Osteocyte (in vitro differentiated cells): ENCODE measurements around the gene PTPRN2. TPM values are rescaled to one million over a fixed set of nuclear protein-coding genes. Genes with fewer than 3 reads are reported as not detected.

ENCODE experiments used
- DNase-seq: peaks from one replicate; pipeline ENCODE4 v3.0.0; 2021; ENCODE audit warnings: mixed read lengths; ENCODE audit not compliant: unreplicated experiment; ENCODE audit errors: extremely low spot score
- H3K27ac Mint-ChIP-seq: one replicate; pipeline ENCODE4 v1.8.0; 2021; ENCODE audit warnings: mild to moderate bottlenecking, mixed read lengths; ENCODE audit not compliant: unreplicated experiment
- H3K27me3 Mint-ChIP-seq: one replicate; pipeline ENCODE4 v1.8.0; 2021; ENCODE audit warnings: mixed read lengths; ENCODE audit not compliant: unreplicated experiment
- H3K36me3 Mint-ChIP-seq: one replicate; pipeline ENCODE4 v1.8.0; 2021; ENCODE audit warnings: mixed read lengths; ENCODE audit not compliant: unreplicated experiment
- H3K4me1 Mint-ChIP-seq: one replicate; pipeline ENCODE4 v1.8.0; 2021; ENCODE audit warnings: mixed read lengths; ENCODE audit not compliant: unreplicated experiment
- H3K4me3 Mint-ChIP-seq: one replicate; pipeline ENCODE4 v1.8.0; 2021; ENCODE audit warnings: mild to moderate bottlenecking, moderate library complexity, mixed read lengths; ENCODE audit not compliant: unreplicated experiment
- H3K9me3 Mint-ChIP-seq: one replicate; pipeline ENCODE4 v1.8.0; 2021; ENCODE audit warnings: mixed read lengths; ENCODE audit not compliant: unreplicated experiment
- total RNA-seq: library from RNA; stranded (reverse); gene quantifications from 2 replicates; pipeline ENCODE4 v1.2.1, GENCODE V29; 2021
- TF ChIP-seq, protein P1 (sequence below): fragments of 200-600 bp; sonication (generic); IDR thresholded peaks from 2 replicates; pipeline ENCODE4 v1.5.0; 2021; ENCODE audit warnings: antibody characterized with exemption, mild to moderate bottlenecking, moderate library complexity

PTPRN2 gene
- total RNA-seq, 1 donor from 2014 or later = 0.59 TPM

DNA sequence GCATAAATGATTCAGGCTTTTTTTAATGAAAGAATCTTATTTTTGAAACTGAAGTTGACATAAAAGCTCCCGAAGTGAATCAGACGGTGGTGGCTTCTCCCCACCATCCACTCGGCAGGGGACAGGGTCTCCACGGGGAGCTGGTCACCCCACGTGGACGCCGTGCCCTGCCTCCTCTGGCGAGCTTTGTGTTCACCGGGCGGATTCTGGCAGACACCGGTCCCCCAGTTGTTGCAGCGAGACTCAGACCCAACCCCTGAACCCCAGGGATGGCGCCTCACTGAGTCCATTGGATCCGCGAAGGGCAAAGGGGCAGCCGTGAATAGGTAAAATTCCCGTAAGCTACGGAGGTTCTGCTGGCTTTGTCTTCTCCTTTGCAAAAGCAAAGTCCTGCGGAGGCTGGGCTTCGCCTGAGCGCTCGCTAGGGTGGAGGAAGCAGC lies 38.4 kb downstream of the PTPRN2 start:
- no peak for DNase-seq
- Mint-ChIP-seq H3K36me3 (no peaks in the 10 kb centered on the region), H3K4me3 (no peak overlapping the region), H3K4me1 (no peaks in the 10 kb centered on the region), H3K27me3 (no peaks in the 10 kb centered on the region), H3K9me3 (peaks cover 5% of the 10 kb centered on the region), H3K27ac (no peak overlapping the region)
- TF ChIP-seq, protein P1, sequence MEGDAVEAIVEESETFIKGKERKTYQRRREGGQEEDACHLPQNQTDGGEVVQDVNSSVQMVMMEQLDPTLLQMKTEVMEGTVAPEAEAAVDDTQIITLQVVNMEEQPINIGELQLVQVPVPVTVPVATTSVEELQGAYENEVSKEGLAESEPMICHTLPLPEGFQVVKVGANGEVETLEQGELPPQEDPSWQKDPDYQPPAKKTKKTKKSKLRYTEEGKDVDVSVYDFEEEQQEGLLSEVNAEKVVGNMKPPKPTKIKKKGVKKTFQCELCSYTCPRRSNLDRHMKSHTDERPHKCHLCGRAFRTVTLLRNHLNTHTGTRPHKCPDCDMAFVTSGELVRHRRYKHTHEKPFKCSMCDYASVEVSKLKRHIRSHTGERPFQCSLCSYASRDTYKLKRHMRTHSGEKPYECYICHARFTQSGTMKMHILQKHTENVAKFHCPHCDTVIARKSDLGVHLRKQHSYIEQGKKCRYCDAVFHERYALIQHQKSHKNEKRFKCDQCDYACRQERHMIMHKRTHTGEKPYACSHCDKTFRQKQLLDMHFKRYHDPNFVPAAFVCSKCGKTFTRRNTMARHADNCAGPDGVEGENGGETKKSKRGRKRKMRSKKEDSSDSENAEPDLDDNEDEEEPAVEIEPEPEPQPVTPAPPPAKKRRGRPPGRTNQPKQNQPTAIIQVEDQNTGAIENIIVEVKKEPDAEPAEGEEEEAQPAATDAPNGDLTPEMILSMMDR = no peak

DNA sequence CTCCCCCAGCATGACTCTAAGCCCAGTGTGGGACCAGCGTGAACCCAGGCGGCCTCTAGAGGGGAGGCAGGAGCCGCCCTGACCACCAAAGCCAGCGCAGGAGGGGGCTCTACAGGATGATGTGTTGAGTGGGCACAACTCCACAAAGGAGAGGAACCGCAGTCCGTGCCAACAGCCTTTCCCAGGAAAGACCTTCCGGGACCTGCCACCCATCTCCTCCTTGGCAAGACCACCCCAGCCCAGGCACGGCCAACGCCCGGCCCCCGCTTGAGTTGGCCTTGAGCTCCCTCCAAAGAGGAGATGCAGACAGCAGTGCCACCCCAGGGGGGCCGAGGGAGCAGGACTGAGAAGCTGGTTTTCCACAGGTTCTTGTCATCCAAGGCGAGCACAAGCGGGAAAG lies 38.9 kb downstream of the PTPRN2 start:
- TF ChIP-seq, protein P1 = no peak
- no peak overlapping the region for H3K4me3 Mint-ChIP-seq
- H3K27ac Mint-ChIP-seq = no peak overlapping the region
- no peaks in the 10 kb centered on the region for H3K27me3 Mint-ChIP-seq
- H3K36me3 Mint-ChIP-seq = no peaks in the 10 kb centered on the region
- no peaks in the 10 kb centered on the region for H3K4me1 Mint-ChIP-seq
- H3K9me3 Mint-ChIP-seq = peaks cover 5% of the 10 kb centered on the region
- no peak for DNase-seq

DNA sequence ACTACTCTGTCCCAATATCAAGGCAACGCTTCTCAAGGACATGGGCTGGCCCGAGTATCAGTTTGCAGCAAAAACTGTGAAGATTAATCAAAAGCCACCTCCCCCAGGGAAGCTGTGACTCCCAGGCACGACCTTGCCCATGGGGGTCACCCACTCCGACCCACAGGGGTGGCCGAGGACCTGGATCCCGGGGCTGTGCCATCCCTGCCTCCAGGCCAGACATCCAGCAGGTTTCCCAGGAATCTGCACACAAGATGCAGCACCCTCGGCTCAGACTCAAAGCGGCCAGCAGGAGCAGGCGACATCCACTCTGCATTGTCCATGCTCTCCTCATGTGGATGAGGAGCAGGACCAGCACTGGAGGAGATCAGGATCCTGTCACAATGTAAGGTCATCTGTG lies 39.8 kb downstream of the PTPRN2 start:
- no peak overlapping the region for H3K27ac Mint-ChIP-seq

DNA sequence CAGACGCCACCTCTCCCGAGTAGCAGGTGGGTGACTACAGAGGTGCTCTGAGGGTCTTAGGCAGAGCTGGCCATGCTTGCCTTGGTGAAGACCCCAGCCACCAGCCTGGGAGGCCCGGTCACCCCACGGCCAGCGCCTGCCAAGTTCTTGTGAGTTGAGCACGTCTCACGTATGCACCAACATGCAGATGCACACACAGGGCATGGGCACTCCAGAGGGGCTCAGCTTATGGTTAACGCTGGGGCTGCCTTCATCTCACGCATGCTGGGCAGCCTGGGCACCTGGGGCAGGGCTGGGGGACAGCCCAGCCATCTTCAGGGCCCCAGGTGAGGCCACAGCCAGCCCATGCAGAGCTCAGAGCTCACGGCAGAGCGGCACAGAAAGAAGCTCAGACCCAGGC lies 41.0 kb downstream of the PTPRN2 start:
- H3K9me3 Mint-ChIP-seq = peaks cover 5% of the 10 kb centered on the region
- H3K27ac Mint-ChIP-seq = no peak overlapping the region
- H3K36me3 Mint-ChIP-seq = no peaks in the 10 kb centered on the region
- DNase-seq = no peak
- no peak overlapping the region for H3K4me3 Mint-ChIP-seq
- H3K27me3 Mint-ChIP-seq = no peaks in the 10 kb centered on the region
- TF ChIP-seq, protein P1 = no peak
- no peaks in the 10 kb centered on the region for H3K4me1 Mint-ChIP-seq

More for the DNA sequence above, 39.8 kb downstream of the PTPRN2 start:
- no peak for DNase-seq
- no peaks in the 10 kb centered on the region for H3K36me3 Mint-ChIP-seq
- TF ChIP-seq, protein P1 = no peak
- no peak overlapping the region for H3K4me3 Mint-ChIP-seq
- H3K4me1 Mint-ChIP-seq = no peaks in the 10 kb centered on the region
- no peaks in the 10 kb centered on the region for H3K27me3 Mint-ChIP-seq
- H3K9me3 Mint-ChIP-seq = peaks cover 5% of the 10 kb centered on the region

DNA sequence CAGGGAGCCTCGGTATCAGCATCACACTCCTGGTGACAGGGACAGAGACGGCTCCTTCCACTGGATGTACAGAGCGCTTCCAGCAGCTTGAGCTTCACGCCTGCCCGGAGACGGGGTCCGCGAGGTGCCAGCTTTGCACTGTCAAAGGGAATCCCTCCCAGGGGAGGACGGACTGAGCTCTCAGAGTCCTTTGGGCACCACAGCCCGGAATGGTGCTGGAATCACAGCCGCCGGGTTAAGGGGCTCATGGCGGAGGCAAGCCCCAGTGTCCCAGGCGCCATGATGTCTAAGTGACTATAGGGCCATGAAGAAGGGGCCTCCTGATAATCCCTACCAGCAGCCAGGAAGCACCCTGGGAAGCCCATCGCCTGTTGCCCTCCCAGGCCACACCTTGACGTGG lies 41.4 kb downstream of the PTPRN2 start:
- no peak overlapping the region for H3K4me3 Mint-ChIP-seq
- TF ChIP-seq, protein P1 = no peak
- no peaks in the 10 kb centered on the region for H3K36me3 Mint-ChIP-seq
- no peaks in the 10 kb centered on the region for H3K4me1 Mint-ChIP-seq
- H3K27me3 Mint-ChIP-seq = no peaks in the 10 kb centered on the region
- no peak for DNase-seq
- H3K27ac Mint-ChIP-seq = no peak overlapping the region
- H3K9me3 Mint-ChIP-seq = peaks cover 9% of the 10 kb centered on the region
